ENCODE results near the gene CAMK4. TPM values are rescaled to one million over a fixed set of nuclear protein-coding genes. Genes with fewer than 3 reads are reported as not detected.

The CAMK4 gene
- total and polyA plus RNA-seq, 2 donors (not counting 3 experiments of a cell fraction or from before 2014, with no cell fraction given), result 2.2 to 5.4 TPM

DNA sequence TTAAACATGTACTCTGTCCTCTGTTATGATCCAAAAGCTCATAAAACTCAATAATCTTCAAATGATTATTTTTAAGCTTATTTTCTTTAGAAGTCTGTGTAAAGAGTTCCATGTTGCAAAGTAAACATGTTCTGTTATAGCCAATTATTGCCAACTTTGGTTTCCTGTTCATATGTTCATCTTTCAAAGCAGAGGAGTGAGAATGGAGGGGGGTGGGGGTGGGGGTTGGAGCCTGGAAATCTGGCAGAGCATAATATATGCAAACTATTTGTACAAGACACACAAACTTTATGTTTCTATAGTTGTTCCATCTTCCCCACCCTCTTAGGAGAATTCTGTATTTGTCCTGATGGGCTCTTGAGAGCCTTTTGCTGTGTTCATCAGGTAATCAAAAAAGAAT, 153.1 kb downstream of the CAMK4 start:
- POLR2A ChIA-PET, result no interaction called here
- intact Hi-C loops (cut with micrococcal nuclease), result no loop called here

More for the DNA sequence above, 153.1 kb downstream of the CAMK4 start:
- FAIRE-seq (no peak), DNase-seq (ENCODE audit: low read depth, low spot score) (no peak)
- Histone ChIP-seq H3K27me3 (ENCODE audit: control insufficient read depth in 2 of 2, insufficient read depth in 2 of 2, low read length in 2 of 2) (no peaks in the 10 kb centered on the region), H2AFZ (ENCODE audit: low read depth, low read length) (no peak overlapping the region), H3K9me3 (replicated peaks; ENCODE audit: control insufficient read depth, insufficient read depth, low read length) (no peaks in the 10 kb centered on the region), H3K27ac (ENCODE audit: insufficient read depth, low read depth, low read length) (no peak overlapping the region), H3K4me2 (ENCODE audit: insufficient read depth, low read length) (no peak overlapping the region), H3K9ac (replicated peaks; ENCODE audit: extremely low read depth, insufficient read depth, low read length) (no peak overlapping the region), H3K79me2 (ENCODE audit: control insufficient read depth, insufficient read depth, low read length) (no peaks in the 10 kb centered on the region), H3K4me1 (ENCODE audit: control insufficient read depth, extremely low read depth, insufficient read depth, low read length) (no peaks in the 10 kb centered on the region), H3K9me1 (replicated peaks; ENCODE audit: control insufficient read depth, extremely low read depth, insufficient read depth, low read length) (no peaks in the 10 kb centered on the region), H3K36me3 (ENCODE audit: control insufficient read depth in 2 of 2, extremely low read depth in 1 of 2, insufficient read depth in 2 of 2, low read length in 2 of 2) (no peaks in the 10 kb centered on the region), H4K20me1 (replicated peaks; ENCODE audit: control insufficient read depth, extremely low read depth, insufficient read depth, low read length) (no peaks in the 10 kb centered on the region), H3K4me3 (replicated peaks in 1 of 3; ENCODE audit: insufficient read depth in 1 of 3, low read depth in 1 of 3, low read length in 3 of 3) (no peak overlapping the region)
- CTCF ChIA-PET, result interaction anchor here (1.2 to 2.0 kb wide), 2 partner anchors 9 to 84 kb away, joined by 4 to 5 read pairs; no protein-coding TSS in a partner anchor
- BruUV-seq (replicated peaks), result no TSS peak
- TF ChIP-seq, protein P1, sequence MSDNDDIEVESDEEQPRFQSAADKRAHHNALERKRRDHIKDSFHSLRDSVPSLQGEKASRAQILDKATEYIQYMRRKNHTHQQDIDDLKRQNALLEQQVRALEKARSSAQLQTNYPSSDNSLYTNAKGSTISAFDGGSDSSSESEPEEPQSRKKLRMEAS (IDR thresholded peaks at IDR 0.05; ENCODE audit: insufficient read depth, insufficient read length), result no peak
- TF ChIP-seq MYC (IDR thresholded peaks at IDR 0.05; ENCODE audit: low read depth, low read length) (no peak), POLR2A (IDR thresholded peaks at IDR 0.05; ENCODE audit: low read depth, low read length) (no peak), JUN (IDR thresholded peaks at IDR 0.05; ENCODE audit: borderline replicate concordance, insufficient read depth, insufficient read length, low read depth) (no peak), EZH2 (IDR thresholded peaks at IDR 0.05; ENCODE audit: borderline replicate concordance, low read depth, low read length, severe bottlenecking) (no peak), FOS (IDR thresholded peaks at IDR 0.05; ENCODE audit: borderline replicate concordance, insufficient read depth, low read length) (no peak), POLR2AphosphoS5 (IDR thresholded peaks at IDR 0.05; ENCODE audit: insufficient read depth, low read depth, low read length) (no peak), GATA2 (IDR thresholded peaks at IDR 0.05; ENCODE audit: insufficient read depth, insufficient read length, low read depth, low read length) (no peak), CTCF (IDR thresholded peaks at IDR 0.05; ENCODE audit: extremely low read depth in 1 of 2, insufficient read depth in 1 of 2, low read depth in 1 of 2, low read length in 2 of 2) (no peak)
- dilution Hi-C loops (cut with MboI; ENCODE audit: extremely low pct_ligation_motif_present, low sequenced_read_pairs), result no loop called here
